A673 (cell line): ENCODE results near the gene FBXO21.

Experiments used
- EZH2 ChIP-seq: fragments of 200-600 bp; sonication (generic); IDR thresholded peaks from 2 replicates; pipeline ENCODE4 v1.6.1; 2017; ENCODE audit warnings: borderline replicate concordance, low read depth, mild to moderate bottlenecking, mixed read lengths, antibody characterized with exemption, low read length; ENCODE audit not compliant: poor library complexity, severe bottlenecking
- TF ChIP-seq, protein P1 (sequence below): fragments of 300-800, 200-600 bp; sonication (generic); conservative IDR thresholded peaks from 2 replicates; pipeline ENCODE4 v1.5.1; 2017; ENCODE audit warnings: low read depth, mild to moderate bottlenecking, antibody characterized with exemption, low read length, moderate library complexity, mixed read lengths

DNA sequence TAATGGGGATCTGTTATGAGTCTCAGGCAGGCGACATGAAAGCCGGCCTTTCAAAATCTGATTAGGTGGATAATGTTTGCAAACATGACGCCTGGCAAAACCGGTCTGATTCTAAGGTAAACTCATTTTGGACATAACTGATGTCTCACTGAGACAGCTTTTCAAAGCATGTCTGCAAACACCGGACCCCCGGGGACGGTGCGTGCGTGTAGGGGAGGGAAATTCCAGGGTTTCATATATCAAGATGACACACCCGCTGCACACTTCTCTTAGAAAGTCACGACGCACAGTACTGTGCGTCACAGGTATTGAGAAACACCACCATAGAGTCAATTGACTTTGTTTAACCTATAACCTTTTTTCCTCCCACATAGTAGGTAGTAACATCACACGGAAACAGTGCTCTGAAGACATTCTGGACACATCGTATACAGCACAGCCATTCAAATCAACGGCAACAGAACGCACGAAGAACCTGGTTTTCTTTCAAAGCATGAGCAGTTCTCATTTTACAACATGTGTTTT is 47.2 kb downstream of the FBXO21 start:
- TF ChIP-seq, protein P1, sequence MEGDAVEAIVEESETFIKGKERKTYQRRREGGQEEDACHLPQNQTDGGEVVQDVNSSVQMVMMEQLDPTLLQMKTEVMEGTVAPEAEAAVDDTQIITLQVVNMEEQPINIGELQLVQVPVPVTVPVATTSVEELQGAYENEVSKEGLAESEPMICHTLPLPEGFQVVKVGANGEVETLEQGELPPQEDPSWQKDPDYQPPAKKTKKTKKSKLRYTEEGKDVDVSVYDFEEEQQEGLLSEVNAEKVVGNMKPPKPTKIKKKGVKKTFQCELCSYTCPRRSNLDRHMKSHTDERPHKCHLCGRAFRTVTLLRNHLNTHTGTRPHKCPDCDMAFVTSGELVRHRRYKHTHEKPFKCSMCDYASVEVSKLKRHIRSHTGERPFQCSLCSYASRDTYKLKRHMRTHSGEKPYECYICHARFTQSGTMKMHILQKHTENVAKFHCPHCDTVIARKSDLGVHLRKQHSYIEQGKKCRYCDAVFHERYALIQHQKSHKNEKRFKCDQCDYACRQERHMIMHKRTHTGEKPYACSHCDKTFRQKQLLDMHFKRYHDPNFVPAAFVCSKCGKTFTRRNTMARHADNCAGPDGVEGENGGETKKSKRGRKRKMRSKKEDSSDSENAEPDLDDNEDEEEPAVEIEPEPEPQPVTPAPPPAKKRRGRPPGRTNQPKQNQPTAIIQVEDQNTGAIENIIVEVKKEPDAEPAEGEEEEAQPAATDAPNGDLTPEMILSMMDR = no peak
- no peak for TF ChIP-seq EZH2
